NCI-H1436 (cell line): Measurements from ENCODE around the gene SLC10A7.
"Not testable (repeated sequence)": the region's sequence is repeated elsewhere in the genome, so short reads cannot be mapped to it uniquely, and the experiment has no call there.

Experiments
- DNase-seq: peaks from one replicate; lab custom pipeline; 2025; lab: John Stamatoyannopoulos, UW

The SLC10A7 gene

DNA sequence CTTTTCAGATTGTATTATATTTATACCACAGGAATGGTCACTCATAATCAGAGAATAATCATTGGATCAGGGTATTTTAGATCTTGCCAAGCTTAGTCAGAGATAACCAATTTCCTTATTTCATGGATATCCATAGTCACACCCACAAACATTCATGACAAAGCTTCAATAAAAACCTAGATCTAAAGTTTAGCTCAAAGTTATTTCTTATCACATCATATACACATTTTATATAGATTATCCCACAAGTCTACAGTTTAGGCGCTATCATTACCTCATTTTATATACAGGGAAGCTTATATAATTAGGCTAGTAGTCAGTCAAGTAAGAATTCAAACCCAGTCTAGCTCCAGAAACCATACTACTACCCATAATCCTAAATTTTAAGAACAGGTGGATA lies 82.3 kb downstream of the SLC10A7 start:
- no peak for DNase-seq

DNA sequence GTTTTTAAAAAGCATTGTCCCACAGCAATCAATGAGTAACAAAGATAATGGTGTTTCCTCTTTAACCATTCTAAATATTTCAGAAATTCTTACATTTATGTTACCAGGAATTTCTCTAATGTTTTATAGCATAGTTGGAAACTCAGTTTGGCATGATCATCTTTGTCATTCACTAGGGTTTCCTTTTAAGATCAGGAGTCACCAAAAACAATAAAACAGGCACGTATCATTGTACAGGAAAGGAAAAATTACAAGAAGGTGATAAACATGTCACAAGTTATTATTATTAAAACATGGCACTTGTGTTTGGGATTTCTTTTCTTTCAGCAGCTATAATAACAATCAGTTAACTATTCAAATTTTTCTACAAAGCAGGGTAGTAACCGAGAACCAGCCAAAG lies 84.0 kb downstream of the SLC10A7 start:
- DNase-seq: no peak

- no peak for DNase-seq
Observed at GRCh38 chr4:146436423-146437162, 85.1 kb downstream of the SLC10A7 start.

- no peak for DNase-seq
Observed at GRCh38 chr4:146435962-146436361, 85.8 kb downstream of the SLC10A7 start.

- DNase-seq: no peak
Observed at GRCh38 chr4:146432065-146432464, 89.7 kb downstream of the SLC10A7 start.

DNA sequence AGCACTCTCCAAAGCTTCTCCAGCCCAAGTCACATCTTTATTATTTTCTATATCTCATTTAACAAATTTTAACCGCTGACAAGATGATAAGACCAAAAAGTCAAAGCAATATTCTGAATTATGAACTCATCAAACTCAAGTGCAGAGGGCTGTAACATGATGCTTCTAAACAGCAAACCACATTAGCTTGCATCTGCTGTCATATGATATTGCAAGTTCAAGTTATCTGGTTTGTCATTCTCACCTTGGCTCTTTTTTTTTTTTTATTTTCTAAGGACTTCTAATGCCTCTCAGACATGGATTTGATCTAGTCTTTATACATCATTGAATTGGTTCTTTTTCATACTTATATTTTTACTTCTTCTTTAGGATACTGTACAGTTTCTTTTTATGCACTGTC lies 93.4 kb downstream of the SLC10A7 start:
- DNase-seq: no peak

- DNase-seq: no peak
Observed at GRCh38 chr4:146417822-146418221, 103.9 kb downstream of the SLC10A7 start.

- DNase-seq: no peak
Observed at GRCh38 chr4:146415829-146416228, 105.9 kb downstream of the SLC10A7 start.

DNA sequence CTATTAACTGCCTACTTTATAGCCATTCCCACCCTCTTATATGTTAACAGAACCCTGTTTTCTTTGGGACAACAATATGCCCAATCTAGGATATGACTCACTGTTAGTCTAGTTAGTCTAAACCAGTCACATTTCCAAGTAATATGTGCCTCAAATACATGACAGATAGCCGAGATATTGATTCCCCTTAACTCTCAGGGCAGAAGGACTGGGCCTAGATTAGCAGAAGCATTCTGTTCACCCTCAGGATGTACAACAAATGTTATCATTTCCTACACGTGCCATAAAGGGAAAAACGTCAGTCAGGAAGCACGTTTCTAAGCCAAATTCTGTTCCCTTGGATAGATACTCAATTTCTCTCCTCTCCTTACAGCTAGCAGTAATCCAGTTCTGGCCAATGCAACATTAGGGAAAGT lies 114.1 kb downstream of the SLC10A7 start:
- DNase-seq: no peak

GRCh38 chr4:146407257-146407656 lies 114.5 kb downstream of the SLC10A7 start:
- no peak for DNase-seq

- no peak for DNase-seq
Observed at GRCh38 chr4:146401274-146401673, 120.5 kb downstream of the SLC10A7 start.

- DNase-seq: no peak
Observed at GRCh38 chr4:146398896-146399445, 122.8 kb downstream of the SLC10A7 start.

DNA sequence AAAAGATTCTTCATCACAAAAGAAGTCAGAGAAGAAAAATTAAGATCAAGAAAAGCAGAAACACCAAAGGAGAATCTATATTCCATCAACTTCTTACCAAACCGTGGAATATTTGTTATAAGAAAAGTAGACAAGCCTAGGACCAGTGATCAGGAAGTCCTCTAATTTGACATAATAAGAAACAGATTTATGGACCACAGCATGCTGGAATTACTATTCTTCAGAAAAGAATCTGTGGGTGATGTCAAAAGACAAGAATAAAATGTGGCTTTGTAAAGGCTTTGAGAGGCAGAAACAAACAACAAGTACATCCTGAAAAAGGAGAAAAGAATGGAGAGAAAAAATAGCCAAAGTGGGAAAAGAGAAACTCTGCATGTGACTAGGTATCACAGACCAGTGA lies 123.3 kb downstream of the SLC10A7 start:
- DNase-seq: no peak

DNA sequence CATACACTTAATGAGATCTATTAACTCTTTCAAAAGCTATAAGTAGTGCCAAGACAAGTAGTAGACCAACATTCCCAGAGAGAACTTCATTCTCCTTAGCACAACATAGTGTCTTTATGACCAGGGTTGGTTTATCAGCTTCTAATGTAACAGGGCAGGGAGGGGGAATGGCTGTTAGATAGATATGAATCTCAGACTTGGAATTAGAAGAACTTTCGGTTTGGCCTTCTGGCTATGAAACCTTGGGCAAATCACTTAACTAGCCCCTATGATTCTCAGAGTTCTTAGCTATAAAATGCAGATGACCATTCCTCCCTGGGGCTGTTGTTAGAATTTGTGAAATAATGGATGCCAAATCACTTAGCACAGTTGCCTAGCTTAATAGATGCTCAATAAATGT lies 132.2 kb downstream of the SLC10A7 start:
- no peak for DNase-seq

DNA sequence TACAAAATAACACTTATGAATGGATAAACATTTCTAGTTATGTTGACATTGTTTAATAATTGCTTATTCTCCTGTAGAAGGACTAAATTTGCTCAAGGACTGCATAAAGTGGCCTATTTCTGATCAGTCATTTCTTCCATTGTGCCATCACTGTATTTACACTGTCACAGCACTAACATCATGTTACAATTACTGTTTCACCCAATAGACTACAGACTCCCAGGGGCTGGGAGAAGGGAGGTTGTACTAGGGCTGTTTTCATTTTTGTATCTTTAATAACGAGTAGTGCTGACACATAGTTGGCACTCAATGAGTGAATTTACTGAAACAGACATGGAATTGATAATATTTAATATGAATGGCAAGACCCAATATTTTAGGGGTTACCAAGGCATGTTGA lies 139.5 kb downstream of the SLC10A7 start:
- no peak for DNase-seq

DNA sequence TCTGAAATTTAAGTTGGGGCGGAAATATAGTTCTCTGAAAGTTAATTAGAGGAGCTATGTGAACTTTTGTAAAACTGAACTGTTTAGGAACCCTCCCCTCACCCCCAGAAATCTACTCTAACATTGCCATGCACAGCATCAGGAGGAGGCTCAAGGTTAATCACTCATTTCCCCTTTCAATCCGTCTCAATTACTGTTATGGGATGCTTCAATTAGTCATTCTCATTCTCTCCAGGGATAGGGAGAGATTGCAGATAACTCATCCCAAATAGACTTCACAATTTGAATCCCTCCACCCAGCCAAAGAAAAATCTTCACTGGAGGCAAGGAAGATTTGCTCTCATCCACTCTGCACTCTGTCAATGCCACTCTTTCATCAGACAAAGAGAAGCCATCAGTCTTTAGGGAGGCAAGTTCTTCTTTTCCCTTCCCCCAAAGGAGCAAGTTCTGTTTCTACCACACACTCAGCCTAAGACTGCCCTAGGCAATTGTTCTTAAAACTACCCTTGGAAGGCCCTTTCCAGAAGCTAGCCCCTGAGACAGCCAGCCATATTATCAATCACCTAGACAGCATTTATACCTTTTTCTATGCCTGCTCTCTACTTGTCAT lies 140.4 kb downstream of the SLC10A7 start:
- DNase-seq: no peak

DNA sequence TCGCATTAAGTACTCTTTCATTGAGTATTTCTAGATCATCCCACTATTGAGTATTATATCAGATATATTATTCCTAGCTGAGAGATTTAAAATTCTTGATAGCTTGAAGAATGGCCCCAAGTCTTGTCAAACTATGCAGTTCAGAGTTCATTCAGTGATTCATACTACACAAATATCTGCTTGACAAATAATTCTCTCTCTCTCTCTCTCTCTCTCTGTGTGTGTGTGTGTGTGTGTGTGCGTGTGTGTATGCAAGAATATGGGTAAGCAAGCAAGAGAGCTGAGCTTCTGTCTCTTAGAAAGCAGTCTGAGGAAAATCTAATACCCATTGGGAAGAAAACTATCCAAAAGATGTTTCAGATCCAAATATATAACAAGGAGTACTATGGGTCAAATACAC lies 142.0 kb downstream of the SLC10A7 start:
- no peak for DNase-seq

GRCh38 chr4:146371812-146372211 lies 149.9 kb downstream of the SLC10A7 start:
- DNase-seq: no peak

- DNase-seq: no peak
Observed at GRCh38 chr4:146370841-146371240, 150.9 kb downstream of the SLC10A7 start.

- DNase-seq: no peak
Observed at GRCh38 chr4:146369446-146369845, 152.3 kb downstream of the SLC10A7 start.

- DNase-seq: no peak
Observed at GRCh38 chr4:146368209-146368608, 153.5 kb downstream of the SLC10A7 start.

- DNase-seq: no peak
Observed at GRCh38 chr4:146367347-146367746, 154.4 kb downstream of the SLC10A7 start.

- DNase-seq: no peak
Observed at GRCh38 chr4:146359771-146360170, 162.0 kb downstream of the SLC10A7 start.

- DNase-seq: not testable (repeated sequence)
Observed at GRCh38 chr4:146350114-146350513, 171.6 kb downstream of the SLC10A7 start.
